HEK293T (cell line): Measurements from ENCODE around the gene KMT5B.

ENCODE experiments used
- CTCF ChIA-PET: fragments of 350-600 bp; formaldehyde crosslinking; extraction: SDS; loops from one replicate; lab custom pipeline; 2021; ENCODE audit warnings: antibody characterized with exemption, inconsistent platforms; lab: Yijun Ruan, JAX
- POLR2A ChIA-PET: fragments of 350-600 bp; formaldehyde crosslinking; extraction: SDS; loops from one replicate; lab custom pipeline; 2020; ENCODE audit warnings: antibody characterized with exemption, inconsistent platforms; lab: Yijun Ruan, JAX
- DNase-seq: peaks from one replicate; pipeline ENCODE4 v3.0.0; 2012; ENCODE audit warnings: mixed read lengths; ENCODE audit errors: extremely low spot score
- ARNT ChIP-seq: fragments of 450-650 bp; IDR thresholded peaks from 2 replicates; pipeline ENCODE4 v1.6.1; 2017; ENCODE audit warnings: mild to moderate bottlenecking
- BHLHE40 ChIP-seq: fragments of 450-650 bp; IDR thresholded peaks from 2 replicates; pipeline ENCODE4 v1.6.1; 2016; ENCODE audit warnings: mild to moderate bottlenecking, moderate library complexity, borderline replicate concordance
- CTBP1 ChIP-seq: fragments of 450-650 bp; IDR thresholded peaks from 2 replicates; pipeline ENCODE4 v1.6.1; 2016; ENCODE audit warnings: borderline replicate concordance
- ELF4 ChIP-seq: fragments of 450-650 bp; IDR thresholded peaks from 2 replicates; pipeline ENCODE4 v1.6.1; 2017; ENCODE audit warnings: antibody characterized with exemption
- FOXA1 ChIP-seq: fragments of 450-650 bp; IDR thresholded peaks from 2 replicates; pipeline ENCODE4 v1.6.1; 2016; ENCODE audit warnings: mild to moderate bottlenecking
- FOXK2 ChIP-seq: fragments of 450-650 bp; IDR thresholded peaks from 2 replicates; pipeline ENCODE4 v1.6.1; 2016; ENCODE audit warnings: mild to moderate bottlenecking
- FOXM1 ChIP-seq: fragments of 450-650 bp; IDR thresholded peaks from 2 replicates; pipeline ENCODE4 v1.6.1; 2017; ENCODE audit warnings: mild to moderate bottlenecking, borderline replicate concordance
- HDGF ChIP-seq: fragments of 450-650 bp; IDR thresholded peaks from 2 replicates; pipeline ENCODE4 v1.6.1; 2017; ENCODE audit warnings: antibody characterized with exemption, borderline replicate concordance
- L3MBTL2 ChIP-seq: fragments of 450-650 bp; conservative IDR thresholded peaks from 2 replicates; pipeline ENCODE4 v1.6.1; 2016; ENCODE audit warnings: mild to moderate bottlenecking
- LEF1 ChIP-seq: fragments of 450-650 bp; IDR thresholded peaks from 2 replicates; pipeline ENCODE4 v1.6.1; 2017; ENCODE audit warnings: mild to moderate bottlenecking, borderline replicate concordance
- NFRKB ChIP-seq: fragments of 450-650 bp; IDR thresholded peaks from 2 replicates; pipeline ENCODE4 v1.6.1; 2016; ENCODE audit warnings: mild to moderate bottlenecking, moderate library complexity
- SP1 ChIP-seq: fragments of 450-650 bp; IDR thresholded peaks from 2 replicates; pipeline ENCODE4 v1.6.1; 2017
- SUZ12 ChIP-seq: fragments of 450-650 bp; IDR thresholded peaks from 2 replicates; pipeline ENCODE4 v1.6.1; 2016; ENCODE audit warnings: mild to moderate bottlenecking
- TARDBP ChIP-seq: fragments of 450-650 bp; IDR thresholded peaks from 2 replicates; pipeline ENCODE4 v1.6.1; 2016
- ZNF384 ChIP-seq: fragments of 450-650 bp; IDR thresholded peaks from 2 replicates; pipeline ENCODE4 v1.6.1; 2016
- TF ChIP-seq, protein P1 (sequence below): fragments of 450-650 bp; IDR thresholded peaks from 2 replicates; pipeline ENCODE4 v1.6.1; 2016

The KMT5B gene

DNA sequence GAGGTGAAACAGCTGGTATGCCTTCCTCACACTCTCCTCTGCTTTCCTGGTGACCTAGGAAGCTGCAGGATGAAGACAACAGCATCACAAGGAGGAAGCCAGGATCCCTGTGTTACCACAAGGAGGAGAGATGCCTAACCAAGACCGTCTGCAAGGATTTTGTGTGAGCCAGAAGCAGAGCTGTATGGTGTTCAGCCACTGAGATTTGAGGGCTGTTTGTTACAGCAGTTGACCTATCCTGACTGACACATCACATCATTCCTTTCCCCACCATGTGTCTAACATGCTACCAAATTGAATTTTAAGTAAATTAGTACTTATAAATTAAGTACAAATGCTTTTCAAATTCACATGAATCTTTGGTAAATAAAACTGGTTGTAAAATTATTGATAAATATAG, 83.0 kb downstream of the KMT5B start:
- TF ChIP-seq SP1 (no peak), CTBP1 (no peak), FOXA1 (no peak), LEF1 (no peak), L3MBTL2 (no peak), HDGF (no peak), ARNT (no peak), BHLHE40 (no peak), SUZ12 (no peak)
- TF ChIP-seq, protein P1, sequence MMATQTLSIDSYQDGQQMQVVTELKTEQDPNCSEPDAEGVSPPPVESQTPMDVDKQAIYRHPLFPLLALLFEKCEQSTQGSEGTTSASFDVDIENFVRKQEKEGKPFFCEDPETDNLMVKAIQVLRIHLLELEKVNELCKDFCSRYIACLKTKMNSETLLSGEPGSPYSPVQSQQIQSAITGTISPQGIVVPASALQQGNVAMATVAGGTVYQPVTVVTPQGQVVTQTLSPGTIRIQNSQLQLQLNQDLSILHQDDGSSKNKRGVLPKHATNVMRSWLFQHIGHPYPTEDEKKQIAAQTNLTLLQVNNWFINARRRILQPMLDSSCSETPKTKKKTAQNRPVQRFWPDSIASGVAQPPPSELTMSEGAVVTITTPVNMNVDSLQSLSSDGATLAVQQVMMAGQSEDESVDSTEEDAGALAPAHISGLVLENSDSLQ = no peak
- no peak for DNase-seq
- ChIA-PET POLR2A (no interaction called here), CTCF (no interaction called here)

DNA sequence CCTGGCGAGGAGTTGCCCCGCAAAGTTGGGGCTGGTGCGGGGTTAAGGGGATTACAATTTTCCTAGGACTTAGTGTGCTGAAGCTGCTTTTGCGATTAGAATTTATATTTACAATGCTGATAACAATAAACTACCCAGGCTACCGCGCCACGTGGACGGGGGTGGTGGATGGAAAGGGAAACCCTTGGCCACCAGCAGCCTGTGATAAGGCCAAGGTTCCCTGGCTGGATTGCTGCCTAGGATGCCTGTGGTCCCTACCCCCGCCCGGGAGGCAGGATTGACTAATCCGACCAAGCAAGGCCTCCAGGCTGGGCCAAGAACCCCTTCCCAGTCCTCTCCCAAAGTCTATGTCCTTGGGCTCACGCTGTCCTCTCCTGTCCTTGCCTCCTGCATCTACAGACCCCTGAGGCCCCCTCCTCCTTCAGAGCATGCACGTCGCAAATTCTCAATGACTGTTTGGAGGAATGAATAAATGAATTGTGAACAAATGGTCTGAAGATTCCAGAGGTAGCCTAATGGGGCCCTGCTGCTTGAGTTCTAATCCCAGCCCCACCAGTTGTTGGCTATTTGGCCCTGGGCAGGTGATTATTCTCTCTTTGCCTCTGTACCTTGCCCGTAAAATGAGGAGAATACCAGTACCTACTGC, 84.3 kb downstream of the KMT5B start:
- POLR2A ChIA-PET = no interaction called here
- CTCF ChIA-PET = no interaction called here
- TF ChIP-seq FOXA1 (no peak), SP1 (no peak), ARNT (no peak), ZNF384 (no peak), FOXM1 (no peak), HDGF (no peak), LEF1 (no peak), FOXK2 (no peak), CTBP1 (no peak), TARDBP (no peak), ELF4 (no peak), NFRKB (no peak), SUZ12 (no peak), L3MBTL2 (no peak), BHLHE40 (no peak)
- TF ChIP-seq, protein P1 = no peak
- DNase-seq = no peak

DNA sequence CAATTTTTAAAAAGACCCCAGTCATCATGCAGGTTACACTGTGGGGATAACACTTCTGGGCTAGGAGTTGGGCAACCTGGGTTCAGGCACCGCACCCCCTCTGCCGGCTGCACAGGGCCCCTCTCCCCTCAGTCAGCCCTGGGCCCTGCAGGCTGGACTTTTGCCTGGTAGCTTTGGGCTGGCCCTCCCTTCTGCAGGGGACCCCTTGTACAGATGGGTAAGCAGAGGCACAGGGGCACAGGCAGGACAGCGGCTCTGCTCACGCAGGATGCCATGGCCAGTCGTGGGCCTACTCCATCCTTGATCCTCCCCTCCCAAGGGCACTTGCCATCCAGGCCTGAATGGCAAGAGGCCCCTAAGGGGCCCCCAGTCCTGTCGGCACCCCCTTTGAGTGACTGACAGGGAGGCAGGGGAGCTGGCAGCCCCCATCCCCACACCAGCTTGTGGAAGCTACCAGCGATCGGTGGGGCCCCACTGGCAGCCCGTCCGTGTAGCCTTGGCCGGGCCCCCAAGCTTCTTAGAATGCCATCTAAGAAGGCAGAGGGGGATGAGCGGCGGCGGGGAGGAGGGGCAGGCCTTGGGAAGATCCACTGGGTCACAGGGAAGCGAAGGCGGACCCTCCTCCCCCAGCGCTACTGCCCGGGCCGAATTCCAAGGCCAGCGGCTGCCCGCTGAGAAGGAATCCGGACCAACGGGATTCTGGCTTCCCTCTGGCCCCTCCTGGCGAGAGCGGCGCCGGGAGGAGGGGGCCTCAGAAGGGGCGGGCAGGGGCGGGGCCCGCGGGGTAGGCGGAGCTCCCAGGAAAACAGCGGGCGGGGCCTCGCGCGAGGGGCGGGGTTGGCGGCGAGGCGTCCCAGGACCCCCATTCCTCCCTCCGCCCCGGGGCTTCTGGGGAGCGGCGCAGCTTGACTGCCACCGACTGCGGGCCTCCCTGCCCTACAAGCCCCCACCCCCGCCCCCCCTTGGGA, 85.1 kb downstream of the KMT5B start:
- no peak for DNase-seq
- ChIA-PET CTCF (no interaction called here), POLR2A (no interaction called here)
- TF ChIP-seq ZNF384 (no peak), NFRKB (no peak), FOXK2 (no peak), ARNT (no peak), TARDBP (no peak), FOXM1 (no peak), SP1 (no peak), BHLHE40 (no peak), ELF4 (no peak), FOXA1 (no peak), SUZ12 (no peak), L3MBTL2 (no peak), LEF1 (no peak), HDGF (no peak), CTBP1 (no peak)
- TF ChIP-seq, protein P1 = no peak

DNA sequence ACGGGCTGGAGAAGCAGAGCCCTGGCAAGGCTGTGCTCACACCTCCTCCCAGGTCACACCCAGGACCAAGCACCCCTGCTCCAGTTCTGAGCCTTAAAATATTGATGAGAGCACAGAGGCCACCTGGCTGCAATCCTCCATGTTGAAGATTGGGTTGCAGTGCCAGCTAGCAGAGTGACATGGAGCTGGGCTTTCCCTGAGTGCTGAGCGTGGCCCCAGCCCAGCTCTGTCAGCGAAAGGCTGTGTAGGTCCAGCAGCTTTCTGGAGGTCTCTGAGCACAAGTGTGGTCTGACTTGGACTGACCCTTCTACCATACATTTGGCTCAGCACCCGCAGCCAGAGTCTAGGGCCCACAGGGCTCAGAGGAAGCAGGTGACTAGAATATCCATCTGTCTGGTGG, 87.9 kb downstream of the KMT5B start:
- TF ChIP-seq SP1 (no peak), FOXA1 (no peak), ELF4 (no peak), TARDBP (no peak), BHLHE40 (no peak), FOXM1 (no peak), SUZ12 (no peak), CTBP1 (no peak), LEF1 (no peak), ARNT (no peak), ZNF384 (no peak), NFRKB (no peak), FOXK2 (no peak), HDGF (no peak), L3MBTL2 (no peak)
- TF ChIP-seq, protein P1 = no peak
- ChIA-PET CTCF (no interaction called here), POLR2A (no interaction called here)
- DNase-seq = no peak

DNA sequence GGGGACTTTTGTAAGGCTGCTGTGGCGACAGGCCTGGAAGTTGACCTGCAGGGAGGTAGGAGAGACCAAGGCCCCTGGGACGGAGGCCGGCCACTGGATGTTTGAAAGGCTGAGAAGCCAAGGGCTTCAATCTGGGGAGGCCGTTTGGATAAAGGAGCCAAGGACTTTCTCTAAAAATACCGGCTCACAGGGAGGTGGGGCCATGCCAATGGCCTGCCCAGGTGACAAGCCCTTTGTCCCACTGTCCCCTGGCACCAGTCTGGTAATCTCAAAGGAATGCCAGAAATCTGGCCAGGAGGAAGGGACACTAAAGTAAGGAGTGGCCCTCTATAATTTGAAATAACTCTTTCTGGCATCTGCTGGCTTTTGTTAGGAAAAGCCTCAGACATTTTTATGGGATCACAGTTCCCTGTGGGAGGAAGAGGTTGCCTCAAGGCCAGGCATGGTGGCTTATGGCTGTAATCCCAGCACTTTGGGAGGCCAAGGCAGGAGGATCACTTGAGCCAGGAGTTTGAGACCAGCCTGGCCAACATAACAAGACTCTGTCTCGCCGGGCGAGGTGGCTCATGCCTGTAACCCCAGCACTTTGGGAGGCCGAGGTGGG, 90.1 kb downstream of the KMT5B start:
- CTCF ChIA-PET = no interaction called here
- DNase-seq = no peak
- POLR2A ChIA-PET = no interaction called here

More for the DNA sequence above, 90.1 kb downstream of the KMT5B start:
- TF ChIP-seq FOXA1 (no peak), SUZ12 (no peak), LEF1 (no peak), CTBP1 (no peak), L3MBTL2 (no peak), BHLHE40 (no peak), TARDBP (no peak), ARNT (no peak), NFRKB (no peak)
